HG03432 (cell line): ENCODE data around the gene NSUN2.

Experiments used
- ATAC-seq: cut with Tn5 transposase; IDR thresholded peaks from one replicate; pipeline ENCODE4 v1.9.1; 2021; ENCODE audit warnings: mild to moderate bottlenecking, moderate library complexity; ENCODE audit not compliant: unreplicated experiment

The NSUN2 gene

DNA sequence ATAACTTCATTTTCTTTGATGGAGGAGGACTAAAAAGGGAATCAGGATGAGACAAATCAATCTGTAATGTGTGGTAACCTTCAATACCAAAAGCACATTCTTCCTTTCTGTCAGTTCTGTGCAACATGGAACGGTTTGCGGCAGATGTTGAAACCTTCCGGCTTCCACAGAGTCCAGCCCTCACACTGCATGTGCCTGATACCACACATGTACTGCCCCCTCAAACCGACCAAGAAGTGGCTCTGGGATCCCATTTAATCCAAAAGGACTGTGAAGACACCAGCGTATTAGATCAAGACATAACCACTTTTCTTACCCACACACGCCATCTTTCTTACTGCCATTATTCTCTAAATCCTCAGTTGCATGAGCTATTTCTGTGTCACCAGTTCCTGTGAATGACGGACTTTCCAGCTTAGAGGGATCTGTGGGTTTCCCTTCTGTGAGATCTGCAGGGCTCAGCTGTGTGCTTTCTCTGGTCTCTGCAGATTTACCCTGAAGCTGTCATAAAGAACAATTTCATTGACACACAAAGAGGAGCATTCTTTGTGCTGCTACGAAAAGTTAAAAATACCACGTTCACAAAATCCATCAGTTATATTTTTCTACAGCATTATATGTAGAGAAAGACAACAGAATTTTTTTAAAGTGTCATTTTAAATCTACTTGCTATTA is 25.8 kb downstream of the NSUN2 start:
- ATAC-seq = no peak

GRCh38 chr5:6604946-6605345 is 27.9 kb downstream of the NSUN2 start:
- no peak for ATAC-seq

- no peak for ATAC-seq
These were observed 28.5 kb downstream of the NSUN2 start for GRCh38 chr5:6604341-6604740.

GRCh38 chr5:6603643-6604042 is 29.2 kb downstream of the NSUN2 start:
- ATAC-seq = no peak

DNA sequence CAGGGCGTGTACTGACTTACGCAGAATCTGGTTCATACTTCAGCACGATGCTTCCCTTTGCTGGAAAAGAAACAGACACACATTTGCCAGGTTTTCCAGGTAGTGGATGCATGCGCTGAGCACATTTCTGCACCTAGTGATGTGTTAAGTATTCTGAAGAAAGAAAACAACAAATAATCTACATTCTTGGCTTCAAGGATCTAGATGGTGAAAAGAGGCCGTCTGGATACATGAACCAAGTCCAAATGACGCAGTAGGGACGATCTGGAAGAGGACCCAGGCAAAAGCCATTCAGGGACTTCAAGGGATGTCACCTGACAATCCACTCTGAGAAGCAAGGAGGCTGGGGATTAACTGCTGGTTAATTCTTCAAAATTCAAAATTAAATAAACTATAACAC is 30.4 kb downstream of the NSUN2 start:
- ATAC-seq = no peak

- ATAC-seq = no peak
These were observed 31.0 kb downstream of the NSUN2 start for GRCh38 chr5:6601816-6602215.

DNA sequence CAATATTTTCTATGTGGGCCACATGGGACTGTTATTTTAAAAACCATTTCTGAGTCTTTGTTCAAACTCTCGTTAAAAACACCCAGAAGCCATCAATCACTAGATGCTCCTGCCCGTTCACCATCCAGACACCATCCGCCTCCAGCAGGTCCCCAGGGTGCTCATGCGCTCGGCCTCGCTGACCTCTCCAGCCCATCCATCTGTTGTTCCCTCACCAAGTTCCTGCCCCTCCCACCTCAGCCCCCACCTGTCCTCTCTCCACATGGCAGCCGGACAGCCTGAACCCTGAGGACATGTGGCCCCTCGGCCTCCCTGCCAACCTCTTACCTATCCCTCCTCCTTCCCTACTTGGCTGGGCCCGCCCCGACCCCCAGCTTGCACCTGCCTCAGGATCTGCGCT is 31.6 kb downstream of the NSUN2 start:
- no peak for ATAC-seq

GRCh38 chr5:6599739-6600138 is 33.1 kb downstream of the NSUN2 start:
- ATAC-seq = no peak

DNA sequence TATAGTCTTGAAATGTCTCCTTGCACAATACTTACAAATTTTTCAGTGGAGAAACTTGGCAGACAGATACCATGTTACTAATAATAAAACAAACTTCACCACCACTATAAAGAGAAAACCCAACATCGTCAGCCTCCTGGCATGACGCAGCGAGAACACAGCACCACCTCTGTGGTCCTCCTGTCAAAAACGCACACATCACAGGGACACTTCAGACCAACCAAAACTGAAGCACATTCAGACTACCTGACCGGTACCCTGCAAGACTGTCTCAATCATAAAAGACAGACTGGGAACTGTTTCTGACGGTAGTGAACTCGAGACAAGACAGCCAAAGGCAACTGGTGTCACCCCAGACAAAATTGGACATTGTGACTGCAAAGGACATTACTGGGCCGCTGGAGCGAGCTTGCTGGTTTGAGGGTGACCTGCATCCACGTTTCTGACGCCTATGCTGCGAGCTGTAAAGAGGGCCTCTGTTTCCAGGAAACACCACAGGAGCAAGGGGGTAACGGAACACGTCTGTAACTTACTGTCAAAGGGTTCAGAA is 34.4 kb downstream of the NSUN2 start:
- ATAC-seq = no peak

- ATAC-seq = no peak
These were observed 35.3 kb downstream of the NSUN2 start for GRCh38 chr5:6597557-6597956.

GRCh38 chr5:6596388-6596787 is 36.5 kb downstream of the NSUN2 start:
- no peak for ATAC-seq

- no peak for ATAC-seq
These were observed 37.4 kb downstream of the NSUN2 start for GRCh38 chr5:6595405-6595804.

DNA sequence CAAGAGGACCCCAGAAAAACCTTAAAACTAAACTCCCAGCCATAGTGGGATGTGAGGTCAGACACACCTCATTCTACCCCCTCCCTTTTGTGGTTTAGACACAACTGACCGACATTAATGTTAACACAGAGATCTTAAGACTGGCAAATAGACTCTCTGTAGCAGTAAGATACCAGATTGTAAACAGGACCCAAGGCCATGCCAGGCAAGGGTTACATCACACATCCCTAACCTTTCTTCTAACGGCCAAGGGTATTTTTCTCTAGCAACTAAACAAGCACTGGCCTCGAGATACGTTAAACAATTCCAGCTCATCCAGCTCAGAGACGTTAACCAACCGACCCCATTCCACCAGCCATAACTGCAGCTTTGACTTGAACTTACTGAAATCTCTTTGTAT is 38.8 kb downstream of the NSUN2 start:
- ATAC-seq = no peak

DNA sequence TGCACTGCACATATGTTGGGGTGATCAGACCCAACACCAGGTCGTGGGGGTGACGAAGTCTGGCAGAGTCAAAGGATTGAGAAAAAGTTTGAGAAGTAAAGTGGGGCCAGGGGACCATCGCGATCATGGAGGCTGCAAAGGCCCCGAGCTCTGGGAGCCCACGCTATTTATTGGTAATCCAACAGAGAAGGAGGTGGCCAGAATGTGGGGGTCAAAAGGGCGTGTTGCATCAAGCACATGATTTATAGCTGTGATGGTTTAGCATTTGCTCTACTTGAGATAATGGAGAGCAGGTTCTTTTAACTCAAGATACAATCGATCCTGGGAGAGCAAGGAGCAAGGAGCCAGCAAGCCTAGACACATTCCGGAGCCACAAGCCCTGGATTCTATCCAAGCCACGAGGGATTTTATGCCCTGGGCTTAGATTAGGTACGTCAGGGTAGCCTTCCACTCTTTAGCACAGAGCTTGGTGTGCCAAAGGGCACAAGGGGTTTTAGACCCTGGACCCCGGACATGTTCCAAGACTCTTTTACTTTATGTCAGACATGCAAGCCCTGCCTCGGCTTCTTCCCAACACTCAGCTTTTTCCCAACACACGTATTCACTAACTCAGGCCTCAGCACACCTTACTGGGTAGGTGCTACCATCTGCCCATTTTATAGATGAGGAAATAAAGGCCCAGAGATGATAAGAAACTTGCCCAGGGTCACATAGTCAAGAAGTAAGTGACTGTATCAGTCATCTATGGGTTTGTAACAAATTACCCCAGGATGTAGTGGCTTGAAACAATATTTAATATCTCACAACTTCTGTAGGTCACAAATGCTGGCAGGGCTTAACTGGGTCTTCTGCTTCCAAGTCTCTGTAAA is 39.5 kb downstream of the NSUN2 start:
- ATAC-seq = no peak

GRCh38 chr5:6592601-6593000 is 40.2 kb downstream of the NSUN2 start:
- ATAC-seq = no peak

GRCh38 chr5:6591671-6592288 is 41.1 kb downstream of the NSUN2 start:
- no peak for ATAC-seq

DNA sequence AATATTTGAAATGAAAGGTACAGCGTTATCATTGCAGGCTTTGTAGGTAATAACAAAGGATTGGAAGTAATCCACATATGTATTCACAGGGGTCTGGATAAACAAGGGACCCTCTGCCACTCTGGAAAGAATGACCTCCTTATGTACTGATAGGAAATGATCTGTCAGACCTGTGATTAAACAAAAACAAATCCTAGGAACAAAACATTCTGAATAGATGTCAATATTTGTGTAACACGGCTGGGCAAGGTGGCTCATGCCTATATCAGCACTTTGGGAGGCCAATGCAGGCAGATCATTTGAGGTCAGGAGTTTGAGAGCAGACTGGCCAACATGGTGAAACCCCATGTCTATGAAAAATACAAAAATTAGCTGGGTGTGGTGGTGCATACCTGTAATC is 42.3 kb downstream of the NSUN2 start:
- no peak for ATAC-seq

DNA sequence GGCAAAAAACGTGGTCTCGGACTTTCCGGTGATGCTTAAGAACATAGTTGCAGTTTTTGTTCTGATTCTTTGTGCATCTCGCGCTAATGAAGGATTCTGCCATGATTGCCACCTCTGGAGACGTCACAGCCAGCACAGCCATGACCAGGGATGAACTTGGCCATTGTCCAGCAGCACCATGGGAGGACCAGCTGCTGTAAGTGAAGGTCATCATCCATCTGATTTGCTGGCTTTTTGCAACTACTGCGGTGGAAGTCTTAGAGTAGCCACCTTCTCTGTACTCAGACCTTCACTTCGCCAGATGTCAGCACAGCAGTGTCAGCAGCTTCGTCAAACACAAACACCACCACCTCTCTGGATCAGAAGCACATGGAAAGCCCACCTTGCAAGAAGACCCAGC is 45.7 kb downstream of the NSUN2 start:
- ATAC-seq = no peak

GRCh38 chr5:6586647-6587042 is 46.2 kb downstream of the NSUN2 start:
- ATAC-seq = no peak

- ATAC-seq = no peak
These were observed 46.8 kb downstream of the NSUN2 start for GRCh38 chr5:6585939-6586646.

GRCh38 chr5:6585168-6585567 is 47.7 kb downstream of the NSUN2 start:
- ATAC-seq = no peak
